Neural crest cell (in vitro differentiated cells): ENCODE data around the gene ZPBP2. TPM values are rescaled to one million over a fixed set of nuclear protein-coding genes. Genes with fewer than 3 reads are reported as not detected.

Experiments used
- DNase-seq: peaks from one replicate; pipeline ENCODE4 v3.0.0; 2021; ENCODE audit warnings: low read depth, mixed read lengths, low spot score
- H3K27ac Mint-ChIP-seq: one replicate; pipeline ENCODE4 v1.8.0; 2021; ENCODE audit warnings: mild to moderate bottlenecking, mixed read lengths; ENCODE audit not compliant: unreplicated experiment
- H3K27me3 Mint-ChIP-seq: 2 replicates; pipeline ENCODE4 v1.8.0; 2021; ENCODE audit warnings: low read depth, mild to moderate bottlenecking, mixed read lengths
- H3K36me3 Mint-ChIP-seq: 2 replicates; pipeline ENCODE4 v1.8.0; 2021; ENCODE audit warnings: low read depth, mild to moderate bottlenecking, mixed read lengths
- H3K4me1 Mint-ChIP-seq: 2 replicates; pipeline ENCODE4 v1.8.0; 2021; ENCODE audit warnings: mixed read lengths
- H3K4me3 Mint-ChIP-seq: one replicate; pipeline ENCODE4 v1.8.0; 2021; ENCODE audit warnings: mild to moderate bottlenecking, mixed read lengths
- H3K9me3 Mint-ChIP-seq: 2 replicates; pipeline ENCODE4 v1.8.0; 2021; ENCODE audit warnings: mixed read lengths
- total RNA-seq: library from RNA; stranded (reverse); gene quantifications from 2 replicates; pipeline ENCODE4 v1.2.1, GENCODE V29; 2021
- TF ChIP-seq, protein P1 (sequence below): fragments of 200-600 bp; sonication (generic); conservative IDR thresholded peaks from 2 replicates; pipeline ENCODE4 v1.5.0; 2021; ENCODE audit warnings: antibody characterized with exemption, mild to moderate bottlenecking

ZPBP2 gene
- total RNA-seq, 1 donor from 2014 or later: not detected

DNA sequence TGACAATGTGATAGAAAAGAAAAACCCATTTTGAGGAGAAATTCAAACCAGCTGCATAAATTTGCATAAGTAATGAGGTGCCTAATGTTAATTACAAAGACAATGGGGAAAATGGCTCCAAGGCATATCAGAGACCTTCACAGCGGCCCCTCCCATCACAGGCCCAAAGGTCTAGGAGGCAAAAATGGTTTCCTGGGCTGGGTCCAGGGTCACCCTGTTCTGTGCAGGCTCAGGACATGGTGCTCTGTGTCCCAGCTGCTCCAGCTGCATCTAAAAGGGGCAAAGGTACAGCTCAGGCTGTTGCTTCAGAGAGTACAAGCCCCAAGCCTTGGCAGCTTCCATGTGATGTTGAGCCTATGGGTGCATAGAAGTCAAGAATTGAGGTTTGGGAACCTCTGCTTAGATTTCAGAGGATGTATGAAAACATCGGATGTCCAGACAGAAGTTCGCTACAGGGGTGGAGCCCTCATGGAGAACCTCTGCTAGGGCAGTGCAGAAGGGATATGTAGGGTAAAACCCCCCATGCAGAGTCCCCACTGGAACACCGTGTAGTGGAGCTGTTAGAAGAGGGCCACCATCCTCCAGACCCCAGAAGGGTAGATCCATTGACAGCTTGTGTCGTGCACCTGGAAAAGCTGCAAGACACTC lies 44.5 kb upstream of the ZPBP2 start:
- no peak overlapping the region for H3K27ac Mint-ChIP-seq
- H3K4me1 Mint-ChIP-seq: no peaks in the 10 kb centered on the region
- H3K4me3 Mint-ChIP-seq: no peak overlapping the region
- H3K36me3 Mint-ChIP-seq: peaks cover 6% of the 10 kb centered on the region
- DNase-seq: no peak
- H3K27me3 Mint-ChIP-seq: peaks cover 49% of the 10 kb centered on the region
- H3K9me3 Mint-ChIP-seq: peaks cover 10% of the 10 kb centered on the region
- TF ChIP-seq, protein P1, sequence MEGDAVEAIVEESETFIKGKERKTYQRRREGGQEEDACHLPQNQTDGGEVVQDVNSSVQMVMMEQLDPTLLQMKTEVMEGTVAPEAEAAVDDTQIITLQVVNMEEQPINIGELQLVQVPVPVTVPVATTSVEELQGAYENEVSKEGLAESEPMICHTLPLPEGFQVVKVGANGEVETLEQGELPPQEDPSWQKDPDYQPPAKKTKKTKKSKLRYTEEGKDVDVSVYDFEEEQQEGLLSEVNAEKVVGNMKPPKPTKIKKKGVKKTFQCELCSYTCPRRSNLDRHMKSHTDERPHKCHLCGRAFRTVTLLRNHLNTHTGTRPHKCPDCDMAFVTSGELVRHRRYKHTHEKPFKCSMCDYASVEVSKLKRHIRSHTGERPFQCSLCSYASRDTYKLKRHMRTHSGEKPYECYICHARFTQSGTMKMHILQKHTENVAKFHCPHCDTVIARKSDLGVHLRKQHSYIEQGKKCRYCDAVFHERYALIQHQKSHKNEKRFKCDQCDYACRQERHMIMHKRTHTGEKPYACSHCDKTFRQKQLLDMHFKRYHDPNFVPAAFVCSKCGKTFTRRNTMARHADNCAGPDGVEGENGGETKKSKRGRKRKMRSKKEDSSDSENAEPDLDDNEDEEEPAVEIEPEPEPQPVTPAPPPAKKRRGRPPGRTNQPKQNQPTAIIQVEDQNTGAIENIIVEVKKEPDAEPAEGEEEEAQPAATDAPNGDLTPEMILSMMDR: no peak

DNA sequence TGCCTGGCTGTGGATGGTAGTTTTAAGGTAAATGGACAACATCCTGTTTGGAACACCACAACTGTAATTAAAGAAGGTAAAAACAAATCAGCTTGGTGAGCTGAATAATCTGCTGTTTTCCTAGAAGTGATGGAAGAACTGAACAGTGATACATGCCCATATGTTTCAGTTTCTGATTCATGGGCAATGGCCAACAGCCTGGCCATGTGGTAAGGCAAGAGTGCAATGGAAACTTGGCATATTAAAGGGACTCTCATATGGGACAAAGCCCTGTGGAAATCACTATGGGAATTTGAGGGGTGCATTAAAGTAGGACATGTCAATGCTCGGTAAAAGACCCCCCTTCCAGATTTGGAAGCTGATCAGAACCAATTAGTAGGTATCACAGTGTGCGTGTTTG lies 41.7 kb upstream of the ZPBP2 start:
- Mint-ChIP-seq H3K27me3 (peaks cover 41% of the 10 kb centered on the region), H3K36me3 (peaks cover 6% of the 10 kb centered on the region), H3K27ac (no peak overlapping the region), H3K9me3 (peaks cover 10% of the 10 kb centered on the region), H3K4me1 (no peaks in the 10 kb centered on the region), H3K4me3 (no peak overlapping the region)
- no peak for DNase-seq
- TF ChIP-seq, protein P1: no peak

DNA sequence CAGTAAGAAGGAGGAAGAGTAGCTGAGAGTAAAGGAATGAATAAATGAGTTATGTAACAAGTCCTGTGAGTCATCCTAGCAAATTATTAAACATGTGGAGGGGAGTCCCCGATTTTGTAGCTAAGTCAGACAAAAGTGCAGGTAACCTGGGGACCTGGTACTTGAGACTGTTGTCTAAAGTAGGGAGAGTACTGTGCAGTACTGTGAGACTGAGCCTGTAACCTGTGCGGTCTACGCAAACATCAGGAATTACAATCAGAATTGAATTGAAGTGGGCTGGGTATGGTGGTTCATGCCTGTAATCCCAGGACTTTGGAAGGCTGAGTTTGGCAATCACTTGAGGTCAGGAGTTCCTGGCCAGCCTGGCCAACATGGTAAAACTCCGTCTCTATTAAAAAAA lies 39.6 kb upstream of the ZPBP2 start:
- H3K36me3 Mint-ChIP-seq: no peaks in the 10 kb centered on the region
- TF ChIP-seq, protein P1: no peak
- peaks cover 45% of the 10 kb centered on the region for H3K27me3 Mint-ChIP-seq
- no peak overlapping the region for H3K4me3 Mint-ChIP-seq
- DNase-seq: no peak
- H3K27ac Mint-ChIP-seq: no peak overlapping the region
- peaks cover 3% of the 10 kb centered on the region for H3K9me3 Mint-ChIP-seq
- no peaks in the 10 kb centered on the region for H3K4me1 Mint-ChIP-seq

DNA sequence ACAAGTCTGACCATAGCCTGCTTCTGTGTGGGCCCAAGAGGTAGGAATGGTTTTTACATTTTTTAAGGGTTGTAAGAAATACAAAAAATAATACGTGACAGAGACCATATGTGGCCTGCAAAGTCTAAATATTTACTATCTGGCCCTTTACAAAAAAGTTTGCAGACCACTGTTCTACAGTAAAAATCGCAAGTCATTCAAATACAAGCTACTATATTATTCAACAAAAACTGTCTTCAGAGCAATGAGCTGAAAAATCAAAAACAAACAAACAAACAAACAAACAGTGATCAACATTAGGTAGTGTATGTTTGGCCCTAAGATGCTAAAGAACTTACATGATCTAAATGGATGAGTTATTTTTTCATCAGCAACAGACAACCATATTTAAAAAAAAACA lies 36.4 kb upstream of the ZPBP2 start:
- TF ChIP-seq, protein P1: no peak
- H3K27ac Mint-ChIP-seq: no peak overlapping the region
- H3K27me3 Mint-ChIP-seq: peaks cover 43% of the 10 kb centered on the region
- H3K4me3 Mint-ChIP-seq: no peak overlapping the region
- H3K4me1 Mint-ChIP-seq: no peaks in the 10 kb centered on the region
- no peak for DNase-seq
- H3K36me3 Mint-ChIP-seq: no peaks in the 10 kb centered on the region
- peaks cover 6% of the 10 kb centered on the region for H3K9me3 Mint-ChIP-seq

DNA sequence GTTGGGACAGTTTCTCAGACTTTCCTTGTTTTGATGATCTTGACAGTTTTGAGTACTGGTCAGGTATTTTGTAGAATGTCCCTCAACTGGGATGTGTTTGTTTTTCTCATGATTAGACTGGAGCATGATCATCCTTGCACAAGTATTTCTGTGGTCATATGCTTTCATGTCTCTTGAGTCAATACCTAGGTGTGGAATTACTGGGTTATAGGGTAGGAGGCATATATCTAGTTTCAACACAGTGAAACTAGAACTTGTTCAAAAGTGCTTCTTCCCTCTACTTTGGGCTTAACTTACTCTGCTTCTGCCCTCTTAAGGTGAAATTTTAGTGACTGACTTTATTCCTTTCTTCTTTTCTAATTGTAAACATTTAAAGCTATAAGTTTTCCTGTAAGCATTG lies 34.0 kb upstream of the ZPBP2 start:
- H3K27me3 Mint-ChIP-seq: peaks cover 46% of the 10 kb centered on the region
- H3K9me3 Mint-ChIP-seq: peaks cover 10% of the 10 kb centered on the region
- H3K27ac Mint-ChIP-seq: no peak overlapping the region
- TF ChIP-seq, protein P1: no peak
- no peak overlapping the region for H3K4me3 Mint-ChIP-seq
- H3K36me3 Mint-ChIP-seq: no peaks in the 10 kb centered on the region
- H3K4me1 Mint-ChIP-seq: no peaks in the 10 kb centered on the region
- no peak for DNase-seq
